Measurements from ENCODE around the gene ATXN7L2. TPM values are rescaled to one million over a fixed set of nuclear protein-coding genes. Genes with fewer than 3 reads are reported as not detected.

The ATXN7L2 gene
- total and polyA plus RNA-seq, 9 donors: 8.5 to 35.9 (median 19.3) TPM

DNA sequence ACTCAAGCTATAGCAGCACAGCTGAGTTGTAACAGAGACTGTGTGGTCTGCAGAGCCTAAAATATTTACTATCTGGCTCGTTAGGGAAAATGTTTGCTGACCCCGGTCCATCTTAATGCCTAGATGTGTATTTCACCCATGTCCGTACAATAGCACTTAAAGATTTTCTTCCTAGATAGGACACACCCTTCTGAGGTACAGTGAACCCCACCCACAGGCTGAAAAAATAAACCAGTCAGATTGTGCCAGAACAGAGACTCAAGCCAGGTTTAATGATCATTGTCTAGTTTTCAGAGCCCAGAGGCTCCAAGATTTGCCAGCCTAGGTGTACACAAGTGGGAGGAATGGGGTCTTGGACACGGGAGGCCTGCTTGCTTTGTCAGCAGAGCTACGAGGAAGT, 20.2 kb downstream of the ATXN7L2 start:
- no peak overlapping the region for H3K27ac ChIP-seq (ENCODE audit: low read length)
- no peak for DNase-seq

GRCh38 chr1:109504974-109505373, 21.3 kb downstream of the ATXN7L2 start:
- Histone ChIP-seq H3K9me3 (replicated peaks; ENCODE audit: control insufficient read depth, low read depth, low read length) (no peaks in the 10 kb centered on the region), H3K27ac (ENCODE audit: low read length) (no peak overlapping the region), H3K4me3 (ENCODE audit: low read length) (no peak overlapping the region), H3K27me3 (ENCODE audit: control insufficient read depth, insufficient read depth, low read length) (no peaks in the 10 kb centered on the region), H3K36me3 (ENCODE audit: control insufficient read depth, insufficient read depth, low read length) (peaks cover 35% of the 10 kb centered on the region), H3K4me1 (ENCODE audit: control insufficient read depth, insufficient read depth, low read length) (peaks cover 27% of the 10 kb centered on the region)
- no peak for DNase-seq
- no CpG with 5 or more reads among the region's 1 CpG for WGBS (ENCODE audit: insufficient coverage)

More for the DNA sequence above, 20.2 kb downstream of the ATXN7L2 start:
- WGBS (ENCODE audit: insufficient coverage): 81% methylated on average over 2 of the region's 5 CpGs
- Histone ChIP-seq H3K9me3 (replicated peaks; ENCODE audit: control insufficient read depth, low read depth, low read length) (no peaks in the 10 kb centered on the region), H3K4me3 (ENCODE audit: low read length) (no peak overlapping the region), H3K27me3 (ENCODE audit: control insufficient read depth, insufficient read depth, low read length) (no peaks in the 10 kb centered on the region), H3K36me3 (ENCODE audit: control insufficient read depth, insufficient read depth, low read length) (peaks cover 38% of the 10 kb centered on the region), H3K4me1 (ENCODE audit: control insufficient read depth, insufficient read depth, low read length) (peaks cover 30% of the 10 kb centered on the region)

GRCh38 chr1:109508001-109508872, 24.5 kb downstream of the ATXN7L2 start:
- Histone ChIP-seq H3K27ac (ENCODE audit: low read length) (no peak overlapping the region), H3K36me3 (ENCODE audit: control insufficient read depth, insufficient read depth, low read length) (peaks cover 15% of the 10 kb centered on the region), H3K4me3 (ENCODE audit: low read length) (no peak overlapping the region), H3K9me3 (replicated peaks; ENCODE audit: control insufficient read depth, low read depth, low read length) (no peaks in the 10 kb centered on the region), H3K27me3 (ENCODE audit: control insufficient read depth, insufficient read depth, low read length) (no peaks in the 10 kb centered on the region), H3K4me1 (ENCODE audit: control insufficient read depth, insufficient read depth, low read length) (peaks cover 22% of the 10 kb centered on the region)
- 84% methylated on average over 24 of the region's 25 CpGs for WGBS (ENCODE audit: insufficient coverage)
- DNase-seq: no peak

GRCh38 chr1:109508873-109509175, 25.1 kb downstream of the ATXN7L2 start:
- H3K9me3 ChIP-seq (replicated peaks; ENCODE audit: control insufficient read depth, low read depth, low read length): no peaks in the 10 kb centered on the region
- H3K36me3 ChIP-seq (ENCODE audit: control insufficient read depth, insufficient read depth, low read length): peaks cover 15% of the 10 kb centered on the region
- peaks cover 22% of the 10 kb centered on the region for H3K4me1 ChIP-seq (ENCODE audit: control insufficient read depth, insufficient read depth, low read length)
- H3K27ac ChIP-seq (ENCODE audit: low read length): no peak overlapping the region
- WGBS (ENCODE audit: insufficient coverage): 53% methylated on average over 4 of the region's 7 CpGs
- H3K4me3 ChIP-seq (ENCODE audit: low read length): peak overlapping the region; percentile 48
- no peak for DNase-seq
- no peaks in the 10 kb centered on the region for H3K27me3 ChIP-seq (ENCODE audit: control insufficient read depth, insufficient read depth, low read length)

GRCh38 chr1:109509176-109510134, 25.8 kb downstream of the ATXN7L2 start, which contains the start of gene AMIGO1:
Gene AMIGO1 (minus strand): TSS chr1:109509727. CDS start chr1:109508912, 815 bp downstream.
- WGBS (ENCODE audit: insufficient coverage): under 1% methylated on average over 91 of the region's 100 CpGs
- Histone ChIP-seq H3K36me3 (ENCODE audit: control insufficient read depth, insufficient read depth, low read length) (peaks cover 15% of the 10 kb centered on the region), H3K9me3 (replicated peaks; ENCODE audit: control insufficient read depth, low read depth, low read length) (no peaks in the 10 kb centered on the region), H3K4me3 (ENCODE audit: low read length) (peak within 1 kb of the TSS; percentile 48), H3K4me1 (ENCODE audit: control insufficient read depth, insufficient read depth, low read length) (peaks cover 22% of the 10 kb centered on the region), H3K27me3 (ENCODE audit: control insufficient read depth, insufficient read depth, low read length) (no peaks in the 10 kb centered on the region), H3K27ac (ENCODE audit: low read length) (peak within 1 kb of the TSS; percentile 29)
- peak; percentile 87 for DNase-seq

DNA sequence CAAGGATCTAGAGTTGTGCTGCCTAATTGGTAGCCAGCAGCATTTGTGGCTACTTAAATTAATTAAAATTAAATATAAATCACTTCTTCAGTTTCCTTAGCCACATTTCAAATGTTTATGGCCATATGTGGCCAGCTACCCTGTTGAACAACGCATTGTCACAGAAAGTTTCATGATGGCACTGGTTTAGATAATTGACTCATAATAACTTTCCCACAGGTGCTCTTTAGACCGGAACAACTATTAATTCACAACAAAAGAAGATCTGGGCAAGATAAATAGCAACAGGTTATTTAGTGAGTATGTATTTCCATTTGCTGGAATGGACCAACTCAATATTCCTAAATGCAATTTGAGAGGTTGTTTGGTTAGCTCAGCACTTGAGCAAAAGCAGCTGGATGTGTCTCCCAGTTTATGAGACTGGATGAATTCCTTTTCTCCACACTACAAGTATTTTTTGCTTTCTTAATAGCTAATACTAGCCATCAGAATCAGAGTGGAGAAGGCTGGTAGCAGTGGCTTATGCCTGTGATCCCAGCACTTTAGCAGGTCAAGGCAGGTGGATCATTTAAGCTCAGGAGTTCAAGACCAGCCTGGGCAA, 29.5 kb downstream of the ATXN7L2 start:
- Histone ChIP-seq H3K4me3 (ENCODE audit: low read length) (no peak overlapping the region), H3K36me3 (ENCODE audit: control insufficient read depth, insufficient read depth, low read length) (no peaks in the 10 kb centered on the region), H3K27ac (ENCODE audit: low read length) (no peak overlapping the region), H3K4me1 (ENCODE audit: control insufficient read depth, insufficient read depth, low read length) (peaks cover 22% of the 10 kb centered on the region), H3K9me3 (replicated peaks; ENCODE audit: control insufficient read depth, low read depth, low read length) (no peaks in the 10 kb centered on the region), H3K27me3 (ENCODE audit: control insufficient read depth, insufficient read depth, low read length) (no peaks in the 10 kb centered on the region)
- no CpG with 5 or more reads among the region's 2 CpGs for WGBS (ENCODE audit: insufficient coverage)
- no peak for DNase-seq

DNA sequence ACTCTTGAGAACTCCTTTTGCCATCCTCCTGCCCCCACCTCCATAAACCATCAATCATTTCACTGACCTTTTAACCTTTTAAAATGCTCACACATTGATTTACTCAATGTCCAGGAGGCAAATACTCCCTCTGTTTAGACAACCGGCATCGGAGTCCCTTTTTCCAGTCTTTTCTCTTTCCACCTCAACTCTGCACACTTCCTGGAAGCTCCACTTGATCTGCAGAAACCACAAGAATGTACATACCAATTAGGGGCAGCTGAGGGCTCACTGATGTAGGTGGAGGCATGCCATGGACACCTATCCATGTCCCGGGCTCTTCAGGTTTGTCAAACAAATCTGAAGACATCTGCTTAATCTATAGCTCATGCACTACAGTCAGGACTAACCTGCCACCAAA, 31.1 kb downstream of the ATXN7L2 start:
- Histone ChIP-seq H3K4me3 (ENCODE audit: low read length) (no peak overlapping the region), H3K4me1 (ENCODE audit: control insufficient read depth, insufficient read depth, low read length) (peaks cover 11% of the 10 kb centered on the region), H3K9me3 (replicated peaks; ENCODE audit: control insufficient read depth, low read depth, low read length) (no peaks in the 10 kb centered on the region), H3K27me3 (ENCODE audit: control insufficient read depth, insufficient read depth, low read length) (no peaks in the 10 kb centered on the region), H3K27ac (ENCODE audit: low read length) (no peak overlapping the region), H3K36me3 (ENCODE audit: control insufficient read depth, insufficient read depth, low read length) (no peaks in the 10 kb centered on the region)
- WGBS (ENCODE audit: insufficient coverage): no CpG with 5 or more reads among the region's 3 CpGs
- no peak for DNase-seq

- WGBS (ENCODE audit: insufficient coverage): 50% methylated on average over 3 of the region's 5 CpGs
- no peak for DNase-seq
- Histone ChIP-seq H3K9me3 (replicated peaks; ENCODE audit: control insufficient read depth, low read depth, low read length) (no peaks in the 10 kb centered on the region), H3K4me3 (ENCODE audit: low read length) (no peak overlapping the region), H3K27ac (ENCODE audit: low read length) (no peak overlapping the region), H3K4me1 (ENCODE audit: control insufficient read depth, insufficient read depth, low read length) (peaks cover 13% of the 10 kb centered on the region), H3K36me3 (ENCODE audit: control insufficient read depth, insufficient read depth, low read length) (no peaks in the 10 kb centered on the region), H3K27me3 (ENCODE audit: control insufficient read depth, insufficient read depth, low read length) (no peaks in the 10 kb centered on the region)
Measured at GRCh38 chr1:109516872-109517271, 33.2 kb downstream of the ATXN7L2 start.

DNA sequence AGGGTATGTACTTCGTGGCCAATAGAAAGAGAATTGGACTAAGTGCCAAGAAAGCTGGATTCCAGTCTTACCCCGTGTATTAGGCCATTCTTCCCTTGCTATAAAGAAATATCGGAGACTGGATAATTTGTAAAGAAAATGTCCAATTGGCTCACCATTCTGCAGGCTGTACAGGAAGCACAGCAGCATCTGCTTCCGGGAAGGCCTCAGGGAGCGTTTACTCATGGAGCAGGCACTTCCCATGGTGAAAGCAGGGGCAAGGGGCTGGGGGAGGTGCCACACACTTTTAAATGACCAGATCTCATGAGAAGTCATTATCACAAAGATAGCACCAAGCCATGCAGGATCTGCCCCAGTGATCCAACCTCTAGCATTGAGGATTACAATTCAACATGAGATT, 33.6 kb downstream of the ATXN7L2 start:
- H3K27ac ChIP-seq (ENCODE audit: low read length): no peak overlapping the region
- DNase-seq: no peak
- no peaks in the 10 kb centered on the region for H3K36me3 ChIP-seq (ENCODE audit: control insufficient read depth, insufficient read depth, low read length)
- WGBS (ENCODE audit: insufficient coverage): 73% methylated on average over 3 of the region's 5 CpGs
- H3K27me3 ChIP-seq (ENCODE audit: control insufficient read depth, insufficient read depth, low read length): no peaks in the 10 kb centered on the region
- H3K9me3 ChIP-seq (replicated peaks; ENCODE audit: control insufficient read depth, low read depth, low read length): no peaks in the 10 kb centered on the region
- peaks cover 15% of the 10 kb centered on the region for H3K4me1 ChIP-seq (ENCODE audit: control insufficient read depth, insufficient read depth, low read length)
- no peak overlapping the region for H3K4me3 ChIP-seq (ENCODE audit: low read length)

All from muscle of leg (tissue), 11 donors.